Stimulated activated CD4-positive, alpha-beta T cell treated with anti-CD3 and anti-CD28 coated beads, TNF-alpha, amount 100 ng/mL, for 4 hours (primary cell): Measurements from ENCODE around the gene RHOH.

Experiments used
- DNase-seq, 3 experiments: peaks; one replicate each; pipeline ENCODE4 v3.0.0-alpha.2; 2020; ENCODE audit warnings: low read depth in 3 of 3

Gene RHOH

GRCh38 chr4:40295572-40295971 is 98.7 kb downstream of the RHOH start:
- DNase-seq = no peak
